Measurements from ENCODE around the gene APBB3.

- TF ChIP-seq, protein P1, sequence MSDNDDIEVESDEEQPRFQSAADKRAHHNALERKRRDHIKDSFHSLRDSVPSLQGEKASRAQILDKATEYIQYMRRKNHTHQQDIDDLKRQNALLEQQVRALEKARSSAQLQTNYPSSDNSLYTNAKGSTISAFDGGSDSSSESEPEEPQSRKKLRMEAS (CRISPR knock-in tag; IDR thresholded peaks at IDR 0.05) = peak; percentile 97
- TF ChIP-seq FOXA1 (IDR thresholded peaks at IDR 0.05; ENCODE audit: borderline replicate concordance) = no peak
- no peak for TF ChIP-seq BDP1 (IDR thresholded peaks at IDR 0.05; ENCODE audit: insufficient read depth, insufficient read length)
- no peak for TF ChIP-seq ETS2 (tag; IDR thresholded peaks at IDR 0.05; ENCODE audit: borderline replicate concordance, poor library complexity, severe bottlenecking)
- TF ChIP-seq, protein P2, sequence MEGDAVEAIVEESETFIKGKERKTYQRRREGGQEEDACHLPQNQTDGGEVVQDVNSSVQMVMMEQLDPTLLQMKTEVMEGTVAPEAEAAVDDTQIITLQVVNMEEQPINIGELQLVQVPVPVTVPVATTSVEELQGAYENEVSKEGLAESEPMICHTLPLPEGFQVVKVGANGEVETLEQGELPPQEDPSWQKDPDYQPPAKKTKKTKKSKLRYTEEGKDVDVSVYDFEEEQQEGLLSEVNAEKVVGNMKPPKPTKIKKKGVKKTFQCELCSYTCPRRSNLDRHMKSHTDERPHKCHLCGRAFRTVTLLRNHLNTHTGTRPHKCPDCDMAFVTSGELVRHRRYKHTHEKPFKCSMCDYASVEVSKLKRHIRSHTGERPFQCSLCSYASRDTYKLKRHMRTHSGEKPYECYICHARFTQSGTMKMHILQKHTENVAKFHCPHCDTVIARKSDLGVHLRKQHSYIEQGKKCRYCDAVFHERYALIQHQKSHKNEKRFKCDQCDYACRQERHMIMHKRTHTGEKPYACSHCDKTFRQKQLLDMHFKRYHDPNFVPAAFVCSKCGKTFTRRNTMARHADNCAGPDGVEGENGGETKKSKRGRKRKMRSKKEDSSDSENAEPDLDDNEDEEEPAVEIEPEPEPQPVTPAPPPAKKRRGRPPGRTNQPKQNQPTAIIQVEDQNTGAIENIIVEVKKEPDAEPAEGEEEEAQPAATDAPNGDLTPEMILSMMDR (IDR thresholded peaks at IDR 0.05 in 2 of 3, conservative IDR thresholded peaks at IDR 0.05 in 1 of 3; ENCODE audit: insufficient read depth in 2 of 3, low read depth in 1 of 3, low read length in 3 of 3) = 0 out of 6 replicates have a peak, but pooled peaks of 1 of the 3 experiments have one; percentile 12
- TF ChIP-seq SMAD1 (IDR thresholded peaks at IDR 0.05; ENCODE audit: low read depth, low read length, partially characterized antibody) = no peak
- TF ChIP-seq TAF1 (IDR thresholded peaks at IDR 0.05; ENCODE audit: control insufficient read depth, extremely low read depth, insufficient read depth, low read length, severe bottlenecking) = peak; percentile 95
- peak; percentile 26; the same call in 1 of the 2 replicates for TF ChIP-seq DPF2 (IDR thresholded peaks at IDR 0.05)
Measured at GRCh38 chr5:140564196-140565023, at the start of gene APBB3, which contains the start of gene SLC35A4.

All from K562 (cell line).